CD4-positive, alpha-beta T cell (primary cell): Measurements from ENCODE around the gene RGCC. TPM values are rescaled to one million over a fixed set of nuclear protein-coding genes. Genes with fewer than 3 reads are reported as not detected.

Source experiments
- ATAC-seq: fragments of 200-7000 bp; cut with Tn5 transposase; one replicate; pipeline ENCODE4 v1.10.0; 2022; ENCODE audit warnings: mild to moderate bottlenecking; ENCODE audit not compliant: poor library complexity
- CTCF ChIA-PET: fragments of 350-600 bp; sonication (Branson Sonifier 250); formaldehyde crosslinking; loops from one replicate; lab custom pipeline; 2021; ENCODE audit warnings: antibody characterized with exemption, inconsistent platforms; lab: Charles Lee
- POLR2A ChIA-PET: fragments of 350-600 bp; sonication (Branson Sonifier 250); formaldehyde crosslinking; loops from one replicate; lab custom pipeline; 2021; ENCODE audit warnings: antibody characterized with exemption, inconsistent platforms; lab: Charles Lee
- DNase-seq, 14 experiments: peaks; one replicate each; pipeline ENCODE4 v3.0.0-alpha.2; 2013 to 2020; ENCODE audit warnings: mixed read lengths in 2 of 14
- H3K27ac ChIP-seq, 2 donors: one replicate each; pipeline versions ENCODE4 v1.5.1 to v1.7.0; 2013; ENCODE audit warnings: low read length in 2 of 2, low read depth in 1 of 2, mild to moderate bottlenecking in 1 of 2
- H3K27me3 ChIP-seq, 2 experiments: 1 replicate in 1 of 2; 2 replicates in 1 of 2; pipeline versions ENCODE4 v1.6.1 to v1.7.0; 2013; ENCODE audit warnings: low read length in 2 of 2, control low read depth in 1 of 2, mild to moderate bottlenecking in 1 of 2, moderate library complexity in 1 of 2; ENCODE audit not compliant: insufficient read depth in 2 of 2, control insufficient read depth in 1 of 2
- H3K36me3 ChIP-seq: one replicate; pipeline ENCODE4 v1.6.1; 2013; ENCODE audit warnings: low read length, control low read depth; ENCODE audit not compliant: insufficient read depth
- H3K4me1 ChIP-seq: one replicate; pipeline ENCODE4 v1.6.1; 2013; ENCODE audit warnings: low read length, control low read depth; ENCODE audit not compliant: insufficient read depth
- H3K4me3 ChIP-seq: one replicate; pipeline ENCODE4 v1.5.1; 2013; ENCODE audit warnings: mild to moderate bottlenecking, low read length, moderate library complexity
- H3K9me3 ChIP-seq, 2 experiments: 1 replicate in 1 of 2; 2 replicates in 1 of 2; pipeline versions ENCODE4 v1.6.1 to v1.7.0; 2013; ENCODE audit warnings: low read length in 2 of 2, mild to moderate bottlenecking in 2 of 2, control low read depth in 1 of 2, moderate library complexity in 1 of 2; ENCODE audit not compliant: control insufficient read depth in 1 of 2, insufficient read depth in 1 of 2
- H3K27ac Mint-ChIP-seq: one replicate; pipeline ENCODE4 v1.8.0; 2020; ENCODE audit warnings: mixed read lengths
- H3K27me3 Mint-ChIP-seq: one replicate; pipeline ENCODE4 v1.8.0; 2021; ENCODE audit warnings: mixed read lengths
- H3K36me3 Mint-ChIP-seq: one replicate; pipeline ENCODE4 v1.8.0; 2021; ENCODE audit warnings: low read depth, mixed read lengths
- H3K4me1 Mint-ChIP-seq: one replicate; pipeline ENCODE4 v1.8.0; 2021; ENCODE audit warnings: low read depth, mixed read lengths
- H3K4me3 Mint-ChIP-seq: one replicate; pipeline ENCODE4 v1.8.0; 2020; ENCODE audit warnings: mild to moderate bottlenecking, mixed read lengths
- H3K9me3 Mint-ChIP-seq: one replicate; pipeline ENCODE4 v1.8.0; 2020; ENCODE audit warnings: mixed read lengths
- intact Hi-C, 2 experiments: fragments of 100-400 bp; cut with DNase I in 1 of 2; cut with micrococcal nuclease in 1 of 2; formaldehyde crosslinking; loops; one replicate each; pipeline versions ENCODE4 v1.15.1 to v1.9.0; 2023 to 2025; cut with DNase I, micrococcal nuclease
- total RNA-seq, 174 experiments: library from RNA in 2 of 174; stranded (reverse) in 2 of 174; gene quantifications; one replicate each; pipeline ENCODE4 v1.2.3 and lab custom pipeline; 2021 to 2026
- TF ChIP-seq, protein P1 (sequence below): fragments of 200-600 bp; IDR thresholded peaks from one replicate; pipeline ENCODE4 v1.8.0; 2022; ENCODE audit warnings: antibody characterized with exemption, mild to moderate bottlenecking

RGCC gene
- total RNA-seq, 2 experiments from 2014 or later: 752 to 758 TPM

DNA sequence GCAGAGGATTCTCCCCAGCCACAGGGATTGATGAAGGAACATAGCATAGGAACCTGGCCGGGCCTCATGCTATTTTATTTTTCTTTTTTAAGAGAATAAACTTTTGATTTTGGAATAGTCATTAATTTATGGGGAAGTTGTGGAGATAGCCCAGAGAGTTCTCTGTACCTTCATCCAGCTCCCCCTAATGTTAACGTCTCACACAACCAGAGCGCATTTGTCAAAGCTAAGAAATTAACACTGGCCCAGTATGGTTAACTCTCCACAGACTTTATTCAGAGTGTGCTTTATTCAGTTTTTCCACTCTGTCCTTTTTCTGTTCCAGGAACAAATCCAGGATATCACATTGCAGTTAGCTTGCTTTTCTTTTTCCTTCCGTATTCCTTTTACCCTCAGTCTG, 59.4 kb downstream of the RGCC start:
- POLR2A ChIA-PET: no interaction called here
- H3K27ac Mint-ChIP-seq: no peak overlapping the region
- CTCF ChIA-PET: interaction anchor here (0.7 kb wide), 1 partner anchor 79 kb away, joined by 3 read pairs; no protein-coding TSS in a partner anchor
- DNase-seq: no peak
- H3K9me3 Mint-ChIP-seq: no peaks in the 10 kb centered on the region
- no peaks in the 10 kb centered on the region for H3K36me3 ChIP-seq
- no peaks in the 10 kb centered on the region for H3K36me3 Mint-ChIP-seq
- no peaks in the 10 kb centered on the region for H3K27me3 ChIP-seq
- no peaks in the 10 kb centered on the region for H3K4me1 Mint-ChIP-seq
- H3K27me3 Mint-ChIP-seq: no peaks in the 10 kb centered on the region
- no peak for ATAC-seq
- no peak overlapping the region for H3K4me3 Mint-ChIP-seq
- H3K9me3 ChIP-seq: no peaks in the 10 kb centered on the region
- no peak overlapping the region for H3K4me3 ChIP-seq
- intact Hi-C loops: no loop called here
- TF ChIP-seq, protein P1, sequence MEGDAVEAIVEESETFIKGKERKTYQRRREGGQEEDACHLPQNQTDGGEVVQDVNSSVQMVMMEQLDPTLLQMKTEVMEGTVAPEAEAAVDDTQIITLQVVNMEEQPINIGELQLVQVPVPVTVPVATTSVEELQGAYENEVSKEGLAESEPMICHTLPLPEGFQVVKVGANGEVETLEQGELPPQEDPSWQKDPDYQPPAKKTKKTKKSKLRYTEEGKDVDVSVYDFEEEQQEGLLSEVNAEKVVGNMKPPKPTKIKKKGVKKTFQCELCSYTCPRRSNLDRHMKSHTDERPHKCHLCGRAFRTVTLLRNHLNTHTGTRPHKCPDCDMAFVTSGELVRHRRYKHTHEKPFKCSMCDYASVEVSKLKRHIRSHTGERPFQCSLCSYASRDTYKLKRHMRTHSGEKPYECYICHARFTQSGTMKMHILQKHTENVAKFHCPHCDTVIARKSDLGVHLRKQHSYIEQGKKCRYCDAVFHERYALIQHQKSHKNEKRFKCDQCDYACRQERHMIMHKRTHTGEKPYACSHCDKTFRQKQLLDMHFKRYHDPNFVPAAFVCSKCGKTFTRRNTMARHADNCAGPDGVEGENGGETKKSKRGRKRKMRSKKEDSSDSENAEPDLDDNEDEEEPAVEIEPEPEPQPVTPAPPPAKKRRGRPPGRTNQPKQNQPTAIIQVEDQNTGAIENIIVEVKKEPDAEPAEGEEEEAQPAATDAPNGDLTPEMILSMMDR: no peak
- peaks cover 3% of the 10 kb centered on the region for H3K4me1 ChIP-seq
- no peak overlapping the region for H3K27ac ChIP-seq

DNA sequence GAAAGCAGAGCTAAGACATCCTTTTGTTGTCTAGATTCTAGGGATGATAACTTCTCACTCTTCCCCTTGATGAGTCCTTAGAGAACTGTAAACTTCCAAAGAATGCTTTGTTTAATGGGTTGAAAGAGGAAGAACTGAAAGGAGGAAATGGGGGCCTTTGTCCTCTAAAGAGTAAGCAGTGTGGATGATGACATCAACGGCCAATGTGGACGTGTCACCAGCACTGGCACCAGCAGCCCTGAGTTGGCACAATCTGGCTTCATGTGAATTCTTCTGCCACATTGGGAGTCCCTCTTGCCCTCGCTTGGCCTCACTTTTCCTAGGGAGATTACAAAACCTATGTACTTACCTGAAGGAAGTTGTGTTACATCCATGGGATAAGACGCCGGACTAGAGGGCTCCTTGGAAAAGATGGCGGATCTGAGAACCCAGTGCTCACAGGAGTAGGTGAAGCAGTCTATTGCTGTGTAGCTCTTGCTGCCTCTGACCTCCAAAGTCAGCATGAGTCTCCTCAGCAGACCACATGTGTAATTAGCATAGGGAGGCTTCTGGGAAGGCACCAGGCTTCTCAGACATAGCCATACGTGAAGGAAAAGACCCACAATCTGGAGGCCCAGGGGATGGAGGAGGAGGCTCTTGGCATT, 62.8 kb downstream of the RGCC start:
- CTCF ChIA-PET: no interaction called here

More for the DNA sequence above, 62.8 kb downstream of the RGCC start:
- TF ChIP-seq, protein P1: no peak
- Mint-ChIP-seq H3K4me1 (no peaks in the 10 kb centered on the region), H3K27ac (no peak overlapping the region), H3K36me3 (no peaks in the 10 kb centered on the region), H3K4me3 (no peak overlapping the region), H3K9me3 (no peaks in the 10 kb centered on the region), H3K27me3 (no peaks in the 10 kb centered on the region)
- Histone ChIP-seq H3K36me3 (no peaks in the 10 kb centered on the region), H3K27ac (no peak overlapping the region), H3K4me1 (no peaks in the 10 kb centered on the region), H3K27me3 (no peaks in the 10 kb centered on the region), H3K9me3 (no peaks in the 10 kb centered on the region), H3K4me3 (no peak overlapping the region)
- POLR2A ChIA-PET: no interaction called here
- DNase-seq: peak in 2 of 14 experiments; percentile 44 to 47
- intact Hi-C loops: no loop called here
- ATAC-seq: no peak

Other genes with a start within 250 kb of the RGCC start
- gene MTRF1, start 194.0 kb upstream of the RGCC start, total RNA-seq: 10 to 100 TPM; 15.7 to 17.8 TPM
- gene NAA16, start 146.3 kb upstream of the RGCC start, total RNA-seq: 10 to 100 TPM; 76.9 to 80.5 TPM